Adrenal gland (tissue), 5 donors: Measurements from ENCODE around the gene OAF.

Source experiments
- POLR2A ChIP-seq, 2 donors: fragments of 450-650 bp; IDR thresholded peaks; one replicate each; pipeline ENCODE4 v1.6.1; 2017; ENCODE audit warnings: antibody characterized with exemption in 2 of 2, mild to moderate bottlenecking in 2 of 2, moderate library complexity in 1 of 2
- TF ChIP-seq, protein P1 (sequence below), 6 experiments: fragments of 450-650 bp in 4 of 6; fragments of 200-600 bp in 2 of 6; sonication (generic) in 1 of 6; IDR thresholded peaks; 1 replicate in 5 of 6; 2 replicates in 1 of 6; pipeline versions ENCODE4 v1.5.1 to v1.8.0; 2016 to 2021; ENCODE audit warnings: antibody characterized with exemption in 6 of 6, mild to moderate bottlenecking in 2 of 6, moderate library complexity in 1 of 6
- donor health status: DM: no; HTN: no; CAD: no.

DNA sequence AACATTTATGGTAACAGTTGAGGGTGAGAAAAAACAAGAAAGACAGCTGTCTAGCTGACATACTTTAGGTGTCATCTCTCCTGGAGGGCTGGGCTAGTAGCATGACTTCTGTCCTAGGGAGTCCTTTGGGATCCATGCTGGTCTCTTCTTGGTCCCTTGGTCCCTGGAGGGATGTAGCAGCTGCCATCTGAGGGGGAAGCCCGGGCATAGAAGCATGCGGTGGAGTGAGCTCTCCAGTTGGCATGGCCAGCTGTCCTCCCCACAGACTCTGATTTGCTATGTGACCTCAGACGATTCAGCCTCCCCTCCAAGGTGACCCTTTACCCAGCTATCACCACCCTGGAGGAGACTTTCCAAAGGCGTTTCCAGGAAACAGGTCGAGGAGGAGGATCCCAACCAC, 57.9 kb downstream of the OAF start:
- TF ChIP-seq, protein P1, sequence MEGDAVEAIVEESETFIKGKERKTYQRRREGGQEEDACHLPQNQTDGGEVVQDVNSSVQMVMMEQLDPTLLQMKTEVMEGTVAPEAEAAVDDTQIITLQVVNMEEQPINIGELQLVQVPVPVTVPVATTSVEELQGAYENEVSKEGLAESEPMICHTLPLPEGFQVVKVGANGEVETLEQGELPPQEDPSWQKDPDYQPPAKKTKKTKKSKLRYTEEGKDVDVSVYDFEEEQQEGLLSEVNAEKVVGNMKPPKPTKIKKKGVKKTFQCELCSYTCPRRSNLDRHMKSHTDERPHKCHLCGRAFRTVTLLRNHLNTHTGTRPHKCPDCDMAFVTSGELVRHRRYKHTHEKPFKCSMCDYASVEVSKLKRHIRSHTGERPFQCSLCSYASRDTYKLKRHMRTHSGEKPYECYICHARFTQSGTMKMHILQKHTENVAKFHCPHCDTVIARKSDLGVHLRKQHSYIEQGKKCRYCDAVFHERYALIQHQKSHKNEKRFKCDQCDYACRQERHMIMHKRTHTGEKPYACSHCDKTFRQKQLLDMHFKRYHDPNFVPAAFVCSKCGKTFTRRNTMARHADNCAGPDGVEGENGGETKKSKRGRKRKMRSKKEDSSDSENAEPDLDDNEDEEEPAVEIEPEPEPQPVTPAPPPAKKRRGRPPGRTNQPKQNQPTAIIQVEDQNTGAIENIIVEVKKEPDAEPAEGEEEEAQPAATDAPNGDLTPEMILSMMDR (IDR thresholded peaks at IDR 0.05) = no peak
- TF ChIP-seq POLR2A (IDR thresholded peaks at IDR 0.05) = no peak
